Measurements from ENCODE around the gene NRXN3.

Gene NRXN3

GRCh38 chr14:79179985-79180384 is 1009.8 kb downstream of the NRXN3 start:
- DNase-seq: no peak

GRCh38 chr14:79180656-79181055 is 1010.5 kb downstream of the NRXN3 start:
- no peak for DNase-seq

- DNase-seq: no peak
Observed at GRCh38 chr14:79186523-79186922, 1016.4 kb downstream of the NRXN3 start.

- DNase-seq: no peak
Observed at GRCh38 chr14:79193689-79194477, 1023.7 kb downstream of the NRXN3 start.

GRCh38 chr14:79196216-79196615 is 1026.0 kb downstream of the NRXN3 start:
- DNase-seq: no peak

GRCh38 chr14:79197516-79197915 is 1027.3 kb downstream of the NRXN3 start:
- no peak for DNase-seq

- no peak for DNase-seq
Observed at GRCh38 chr14:79199217-79199616, 1029.0 kb downstream of the NRXN3 start.

GRCh38 chr14:79201564-79202207 is 1031.5 kb downstream of the NRXN3 start:
- no peak for DNase-seq

GRCh38 chr14:79204591-79204990 is 1034.4 kb downstream of the NRXN3 start:
- DNase-seq: no peak

GRCh38 chr14:79209418-79209817 is 1039.2 kb downstream of the NRXN3 start:
- no peak for DNase-seq

- no peak for DNase-seq
Observed at GRCh38 chr14:79225815-79226214, 1055.6 kb downstream of the NRXN3 start.

- no peak for DNase-seq
Observed at GRCh38 chr14:79229383-79229909, 1059.3 kb downstream of the NRXN3 start.

- DNase-seq: no peak
Observed at GRCh38 chr14:79242666-79243065, 1072.5 kb downstream of the NRXN3 start.

GRCh38 chr14:79246173-79246572 is 1076.0 kb downstream of the NRXN3 start:
- no peak for DNase-seq

GRCh38 chr14:79248126-79248525 is 1078.0 kb downstream of the NRXN3 start:
- no peak for DNase-seq

GRCh38 chr14:79248771-79249170 is 1078.6 kb downstream of the NRXN3 start:
- DNase-seq: no peak

- no peak for DNase-seq
Observed at GRCh38 chr14:79251278-79251677, 1081.1 kb downstream of the NRXN3 start.

- no peak for DNase-seq
Observed at GRCh38 chr14:79253576-79253975, 1083.4 kb downstream of the NRXN3 start.

- no peak for DNase-seq
Observed at GRCh38 chr14:79254069-79254775, 1084.0 kb downstream of the NRXN3 start.

- no peak for DNase-seq
Observed at GRCh38 chr14:79256380-79256779, 1086.2 kb downstream of the NRXN3 start.

GRCh38 chr14:79260406-79260805 is 1090.2 kb downstream of the NRXN3 start:
- DNase-seq: no peak

GRCh38 chr14:79265366-79265946 is 1095.3 kb downstream of the NRXN3 start:
- no peak for DNase-seq

GRCh38 chr14:79270361-79270760 is 1100.2 kb downstream of the NRXN3 start:
- no peak for DNase-seq

All from NCI-H2029 (cell line).